Kidney (tissue), 14 donors: Measurements from ENCODE around the gene NIBAN1. TPM values are rescaled to one million over a fixed set of nuclear protein-coding genes. Genes with fewer than 3 reads are reported as not detected.

Experiments used
- DNase-seq, 5 donors: peaks; one replicate each; pipeline ENCODE4 v3.0.0-alpha.2; 2013 to 2020
- FAIRE-seq: peaks from 2 replicates; lab custom pipeline; 2012; peaks lifted over from hg19 to GRCh38; lab: Jason Lieb, UNC
- H3K27ac ChIP-seq, 2 donors: one replicate each; pipeline ENCODE4 v1.7.0; 2013; ENCODE audit warnings: low read depth in 2 of 2, low read length in 2 of 2, inconsistent platforms in 1 of 2
- H3K27me3 ChIP-seq: one replicate; pipeline ENCODE4 v1.7.1; 2013; ENCODE audit warnings: low read length, inconsistent platforms; ENCODE audit not compliant: control insufficient read depth, insufficient read depth
- H3K36me3 ChIP-seq, 3 donors: one replicate each; pipeline versions ENCODE4 v1.7.0 to v1.7.1; 2013; ENCODE audit warnings: low read length in 3 of 3, control low read depth in 1 of 3, inconsistent platforms in 1 of 3; ENCODE audit not compliant: insufficient read depth in 3 of 3, control insufficient read depth in 2 of 3
- H3K4me1 ChIP-seq, 3 donors: one replicate each; pipeline versions ENCODE4 v1.7.0 to v1.7.1; 2013; ENCODE audit warnings: low read length in 3 of 3, inconsistent platforms in 1 of 3, low read depth in 1 of 3; ENCODE audit not compliant: control insufficient read depth in 2 of 3, insufficient read depth in 2 of 3
- H3K4me3 ChIP-seq, 3 donors: one replicate each; pipeline versions ENCODE4 v1.7.0 to v1.8.1; 2013; ENCODE audit warnings: low read length in 3 of 3, control low read depth in 1 of 3, inconsistent platforms in 1 of 3
- H3K9ac ChIP-seq, 3 donors: one replicate each; pipeline versions ENCODE4 v1.7.0 to v1.7.1; 2013; ENCODE audit warnings: low read length in 3 of 3, control low read depth in 1 of 3, inconsistent platforms in 1 of 3
- H3K9me3 ChIP-seq, 3 donors: one replicate each; pipeline versions ENCODE4 v1.7.0 to v1.7.1; 2013; ENCODE audit warnings: low read length in 3 of 3, control low read depth in 1 of 3, inconsistent platforms in 1 of 3; ENCODE audit not compliant: control insufficient read depth in 2 of 3, insufficient read depth in 1 of 3
- intact Hi-C: fragments of 100-400 bp; cut with DNase I; formaldehyde crosslinking; loops from one replicate; pipeline ENCODE4 v1.11.1; 2022
- polyA plus RNA-seq: library from polyadenylated mRNA; stranded (reverse); fragments of 350-450 nt; fragmentation: Illumina TruSeq; extraction: RNeasy Lipid Tissue Mini Kit (QIAGEN cat#74804); gene quantifications from one replicate; pipeline ENCODE4 v1.2.3, GENCODE V29; 2014; ENCODE audit warnings: low read depth, low replicate concordance; ENCODE audit not compliant: insufficient read depth
- total RNA-seq: library from RNA; stranded (reverse); fragmentation: NEBNext Ultra II Directional; extraction: Animal tissue kit (Norgen Biotek cat#: 25700); gene quantifications from one replicate; pipeline ENCODE4 v1.2.1, GENCODE V29; 2021
- TF ChIP-seq, protein P1 (sequence below): IDR thresholded peaks from 3 replicates; pipeline ENCODE4 v1.5.1; 2012; ENCODE audit warnings: mild to moderate bottlenecking, moderate library complexity, borderline replicate concordance; ENCODE audit not compliant: insufficient read depth; ENCODE audit errors: extremely low read depth
- donor health status: control.
- donor health status: control.
- donor health status: control.
- donor health status: control.
- donor health status: control.
- donor health status: DM: yes; HTN: yes; CAD: no.
- donor health status: Normal renal cell carcinoma (clear cell type).

Gene NIBAN1
- total and polyA plus RNA-seq, 2 donors from 2014 or later: 2.6 to 25.4 TPM

- intact Hi-C loops: no loop called here
- FAIRE-seq (no peak), DNase-seq (no peak)
- TF ChIP-seq, protein P1, sequence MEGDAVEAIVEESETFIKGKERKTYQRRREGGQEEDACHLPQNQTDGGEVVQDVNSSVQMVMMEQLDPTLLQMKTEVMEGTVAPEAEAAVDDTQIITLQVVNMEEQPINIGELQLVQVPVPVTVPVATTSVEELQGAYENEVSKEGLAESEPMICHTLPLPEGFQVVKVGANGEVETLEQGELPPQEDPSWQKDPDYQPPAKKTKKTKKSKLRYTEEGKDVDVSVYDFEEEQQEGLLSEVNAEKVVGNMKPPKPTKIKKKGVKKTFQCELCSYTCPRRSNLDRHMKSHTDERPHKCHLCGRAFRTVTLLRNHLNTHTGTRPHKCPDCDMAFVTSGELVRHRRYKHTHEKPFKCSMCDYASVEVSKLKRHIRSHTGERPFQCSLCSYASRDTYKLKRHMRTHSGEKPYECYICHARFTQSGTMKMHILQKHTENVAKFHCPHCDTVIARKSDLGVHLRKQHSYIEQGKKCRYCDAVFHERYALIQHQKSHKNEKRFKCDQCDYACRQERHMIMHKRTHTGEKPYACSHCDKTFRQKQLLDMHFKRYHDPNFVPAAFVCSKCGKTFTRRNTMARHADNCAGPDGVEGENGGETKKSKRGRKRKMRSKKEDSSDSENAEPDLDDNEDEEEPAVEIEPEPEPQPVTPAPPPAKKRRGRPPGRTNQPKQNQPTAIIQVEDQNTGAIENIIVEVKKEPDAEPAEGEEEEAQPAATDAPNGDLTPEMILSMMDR: no peak
- Histone ChIP-seq H3K36me3 (no peaks in the 10 kb centered on the region), H3K27me3 (no peaks in the 10 kb centered on the region), H3K4me3 (no peak overlapping the region), H3K4me1 (no peaks in the 10 kb centered on the region), H3K27ac (no peak overlapping the region), H3K9ac (no peak overlapping the region), H3K9me3 (no peaks in the 10 kb centered on the region)
Observed at GRCh38 chr1:184951788-184952187, 22.5 kb downstream of the NIBAN1 start.

GRCh38 chr1:184950906-184951305 lies 23.4 kb downstream of the NIBAN1 start:
- intact Hi-C loops: no loop called here
- H3K27me3 ChIP-seq: no peaks in the 10 kb centered on the region
- no peak overlapping the region for H3K27ac ChIP-seq
- no peaks in the 10 kb centered on the region for H3K9me3 ChIP-seq
- H3K9ac ChIP-seq: no peak overlapping the region
- no peaks in the 10 kb centered on the region for H3K36me3 ChIP-seq
- no peak overlapping the region for H3K4me3 ChIP-seq
- no peak for DNase-seq
- no peak for FAIRE-seq
- TF ChIP-seq, protein P1: no peak
- no peaks in the 10 kb centered on the region for H3K4me1 ChIP-seq

DNA sequence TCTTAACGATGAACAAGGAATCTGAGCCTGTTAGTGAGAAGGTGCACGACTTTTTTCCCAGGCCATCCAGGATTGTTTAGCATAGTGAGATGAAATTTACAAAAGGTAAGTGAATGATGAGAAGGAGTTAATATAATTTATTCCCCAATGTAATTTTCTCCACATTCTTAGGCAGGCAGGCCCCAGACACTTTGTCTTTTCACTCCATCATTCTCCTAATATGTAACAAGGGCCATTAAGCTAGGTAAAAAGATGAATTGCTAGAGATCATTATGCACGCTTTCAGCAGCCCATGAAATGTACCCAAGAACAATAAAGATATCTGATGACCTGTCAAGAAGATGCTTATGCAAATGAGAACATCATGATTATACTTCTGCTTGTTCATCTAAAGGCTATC lies 24.1 kb downstream of the NIBAN1 start:
- DNase-seq (no peak), FAIRE-seq (no peak)
- no peak overlapping the region for H3K27ac ChIP-seq
- TF ChIP-seq, protein P1: no peak
- no peak overlapping the region for H3K9ac ChIP-seq
- no peaks in the 10 kb centered on the region for H3K9me3 ChIP-seq
- intact Hi-C loops: no loop called here
- H3K4me3 ChIP-seq: no peak overlapping the region
- no peaks in the 10 kb centered on the region for H3K4me1 ChIP-seq
- H3K27me3 ChIP-seq: no peaks in the 10 kb centered on the region
- no peaks in the 10 kb centered on the region for H3K36me3 ChIP-seq
